Measurements from ENCODE around the gene PTPRR.

GRCh38 chr12:70667253-70667652, 253.3 kb downstream of the PTPRR start:
- TF ChIP-seq POLR2A (IDR thresholded peaks at IDR 0.05; ENCODE audit: extremely low read depth, insufficient read length): no peak
- TF ChIP-seq CTCF (IDR thresholded peaks at IDR 0.05; ENCODE audit: low read depth, low read length): no peak
- no peak for TF ChIP-seq MAX (IDR thresholded peaks at IDR 0.05; ENCODE audit: low read depth, low read length)
